ENCODE data around the gene SIRT5. TPM values are rescaled to one million over a fixed set of nuclear protein-coding genes. Genes with fewer than 3 reads are reported as not detected.
A peak's percentile ranks its signal among the peaks of the same experiment; 100 is the strongest.

Gene SIRT5
- total RNA-seq, 1 donor from 2014 or later: 11.0 TPM

DNA sequence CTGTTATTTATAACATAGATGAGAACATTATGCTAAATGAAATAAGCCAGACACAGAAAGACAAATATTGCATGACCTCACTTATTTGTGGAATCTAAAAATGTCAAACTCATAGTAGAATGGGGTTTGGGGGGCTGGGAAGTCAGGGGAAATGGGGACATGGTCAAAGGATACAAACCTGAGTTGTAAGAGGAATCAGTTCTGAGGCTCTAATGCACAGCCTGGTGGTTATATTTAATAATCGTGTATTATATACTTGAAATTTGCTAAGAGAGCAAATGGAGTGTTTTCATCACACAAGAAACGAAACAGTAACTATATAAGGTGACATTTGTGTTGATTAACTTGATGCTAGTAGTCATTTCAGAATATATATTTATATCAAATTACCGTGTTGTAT, 46.2 kb upstream of the SIRT5 start:
- Histone ChIP-seq H3K4me3 (no peak overlapping the region), H3K27ac (no peak overlapping the region), H3K4me1 (peaks cover 25% of the 10 kb centered on the region), H3K27me3 (no peaks in the 10 kb centered on the region), H3K9me3 (no peaks in the 10 kb centered on the region), H3K36me3 (no peaks in the 10 kb centered on the region)
- TF ChIP-seq, protein P1, sequence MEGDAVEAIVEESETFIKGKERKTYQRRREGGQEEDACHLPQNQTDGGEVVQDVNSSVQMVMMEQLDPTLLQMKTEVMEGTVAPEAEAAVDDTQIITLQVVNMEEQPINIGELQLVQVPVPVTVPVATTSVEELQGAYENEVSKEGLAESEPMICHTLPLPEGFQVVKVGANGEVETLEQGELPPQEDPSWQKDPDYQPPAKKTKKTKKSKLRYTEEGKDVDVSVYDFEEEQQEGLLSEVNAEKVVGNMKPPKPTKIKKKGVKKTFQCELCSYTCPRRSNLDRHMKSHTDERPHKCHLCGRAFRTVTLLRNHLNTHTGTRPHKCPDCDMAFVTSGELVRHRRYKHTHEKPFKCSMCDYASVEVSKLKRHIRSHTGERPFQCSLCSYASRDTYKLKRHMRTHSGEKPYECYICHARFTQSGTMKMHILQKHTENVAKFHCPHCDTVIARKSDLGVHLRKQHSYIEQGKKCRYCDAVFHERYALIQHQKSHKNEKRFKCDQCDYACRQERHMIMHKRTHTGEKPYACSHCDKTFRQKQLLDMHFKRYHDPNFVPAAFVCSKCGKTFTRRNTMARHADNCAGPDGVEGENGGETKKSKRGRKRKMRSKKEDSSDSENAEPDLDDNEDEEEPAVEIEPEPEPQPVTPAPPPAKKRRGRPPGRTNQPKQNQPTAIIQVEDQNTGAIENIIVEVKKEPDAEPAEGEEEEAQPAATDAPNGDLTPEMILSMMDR (IDR thresholded peaks at IDR 0.05): peak; percentile 11
- DNase-seq (no peak), ATAC-seq (no peak)
- intact Hi-C loops (cut with DNase I): no loop called here

DNA sequence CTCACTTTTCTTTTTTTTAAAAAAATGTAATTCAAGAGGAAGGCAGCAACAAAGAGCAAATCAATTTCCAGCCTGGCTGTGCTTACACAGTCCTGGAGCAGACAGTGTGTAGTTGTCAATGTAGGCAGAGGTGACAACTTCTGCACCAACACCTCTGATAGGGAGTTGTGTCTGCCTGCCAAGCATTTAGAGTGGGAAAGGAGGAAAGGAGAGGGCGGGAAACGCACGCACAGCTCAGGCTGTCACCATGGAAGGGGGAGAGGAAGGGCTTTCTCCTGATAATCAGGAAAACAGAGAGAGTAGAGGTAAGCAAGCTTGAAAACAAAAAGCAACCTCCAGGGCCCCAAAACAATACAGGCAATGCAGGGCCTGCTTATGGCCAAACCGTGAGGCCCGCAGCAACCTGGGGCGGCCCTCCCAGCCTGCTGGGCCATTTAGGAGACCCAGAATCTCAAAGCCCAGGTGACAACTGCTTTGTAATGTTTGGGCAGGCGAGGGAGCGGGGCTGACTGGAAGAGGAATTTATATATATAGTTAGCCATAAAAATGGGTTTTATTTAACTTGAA, 45.5 kb upstream of the SIRT5 start:
- no peaks in the 10 kb centered on the region for H3K36me3 ChIP-seq
- H3K27me3 ChIP-seq: no peaks in the 10 kb centered on the region
- ATAC-seq: no peak
- no peaks in the 10 kb centered on the region for H3K9me3 ChIP-seq
- no peak overlapping the region for H3K27ac ChIP-seq
- peaks cover 25% of the 10 kb centered on the region for H3K4me1 ChIP-seq
- DNase-seq: no peak
- intact Hi-C loops (cut with DNase I): no loop called here
- TF ChIP-seq, protein P1 (IDR thresholded peaks at IDR 0.05): no peak
- no peak overlapping the region for H3K4me3 ChIP-seq

DNA sequence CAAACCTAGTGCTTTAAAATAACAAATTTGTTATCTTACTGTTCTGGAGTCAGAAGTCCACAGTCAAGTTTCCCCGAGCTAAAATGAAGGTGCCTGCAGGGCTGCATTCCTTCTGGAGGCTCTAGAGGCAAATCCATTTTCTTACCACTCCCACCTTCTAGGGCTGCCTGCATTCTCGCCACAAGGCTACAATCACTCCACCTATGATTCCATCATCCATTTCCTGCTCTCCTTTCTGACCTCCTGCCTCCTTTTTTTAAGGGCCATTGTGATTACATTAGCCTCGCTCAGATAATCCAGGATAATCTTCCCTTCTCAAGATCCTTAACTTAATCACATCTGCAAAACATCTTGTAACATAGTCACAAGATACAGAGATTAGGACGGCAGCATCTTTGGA, 42.4 kb upstream of the SIRT5 start:
- ATAC-seq (no peak), DNase-seq (no peak)
- H3K4me1 ChIP-seq: peaks cover 15% of the 10 kb centered on the region
- H3K9me3 ChIP-seq: no peaks in the 10 kb centered on the region
- H3K27me3 ChIP-seq: no peaks in the 10 kb centered on the region
- H3K36me3 ChIP-seq: no peaks in the 10 kb centered on the region
- H3K27ac ChIP-seq: no peak overlapping the region
- no peak overlapping the region for H3K4me3 ChIP-seq
- intact Hi-C loops (cut with DNase I): no loop called here
- TF ChIP-seq, protein P1 (IDR thresholded peaks at IDR 0.05): no peak

DNA sequence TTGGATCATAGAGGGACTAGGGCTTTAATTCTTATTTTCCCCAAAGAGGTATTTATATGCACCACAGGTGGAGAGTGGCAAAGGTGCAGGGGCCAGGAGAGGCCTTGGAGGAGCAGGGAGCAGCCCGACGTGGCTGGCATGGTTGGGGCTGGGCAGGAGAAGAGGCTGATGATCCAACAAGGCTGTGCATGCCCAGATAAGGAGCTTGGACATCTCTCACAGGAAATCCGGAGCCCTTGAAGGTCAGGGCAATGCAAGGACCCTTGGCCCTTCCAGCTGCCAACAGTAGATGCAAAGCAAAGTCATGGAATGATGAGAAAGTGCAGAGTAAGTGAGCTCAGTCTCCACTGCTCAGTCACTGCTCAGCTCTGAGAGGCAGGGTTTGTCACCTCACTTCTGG, 39.9 kb upstream of the SIRT5 start:
- H3K36me3 ChIP-seq: no peaks in the 10 kb centered on the region
- H3K9me3 ChIP-seq: no peaks in the 10 kb centered on the region
- no peaks in the 10 kb centered on the region for H3K27me3 ChIP-seq
- TF ChIP-seq, protein P1 (IDR thresholded peaks at IDR 0.05): no peak
- peaks cover 6% of the 10 kb centered on the region for H3K4me1 ChIP-seq
- intact Hi-C loops (cut with DNase I): no loop called here
- no peak overlapping the region for H3K27ac ChIP-seq
- DNase-seq (no peak), ATAC-seq (peak; percentile 47)
- H3K4me3 ChIP-seq: no peak overlapping the region

- no peak for DNase-seq
Observed at GRCh38 chr6:13535306-13535705, 39.1 kb upstream of the SIRT5 start.

More at GRCh38 chr6:13535306-13535705, 39.1 kb upstream of the SIRT5 start:
- peaks cover 6% of the 10 kb centered on the region for H3K4me1 ChIP-seq
- TF ChIP-seq, protein P1 (IDR thresholded peaks at IDR 0.05): no peak
- no peaks in the 10 kb centered on the region for H3K36me3 ChIP-seq
- no peaks in the 10 kb centered on the region for H3K9me3 ChIP-seq
- no peak overlapping the region for H3K4me3 ChIP-seq
- ATAC-seq: no peak
- intact Hi-C loops (cut with DNase I): no loop called here
- no peak overlapping the region for H3K27ac ChIP-seq
- no peaks in the 10 kb centered on the region for H3K27me3 ChIP-seq
